ENCODE results near the gene NELFB. TPM values are rescaled to one million over a fixed set of nuclear protein-coding genes. Genes with fewer than 3 reads are reported as not detected.

The NELFB gene
- total and polyA plus RNA-seq, 2 donors (not counting 1 experiment from before 2014, with no cell fraction given) = 53.7 to 55.8 TPM

- peak overlapping the region; percentile 53 for H3K4me3 Mint-ChIP-seq
- no peak overlapping the region for H3K27ac ChIP-seq (ENCODE audit: low read length in 2 of 2)
- H3K27me3 ChIP-seq (replicated peaks in 1 of 4; ENCODE audit: control extremely low read depth in 1 of 4, control insufficient read depth in 3 of 4, insufficient read depth in 4 of 4, low read length in 3 of 4) = no peaks in the 10 kb centered on the region
- peak overlapping the region; percentile 64 for H3K4me2 ChIP-seq (replicated peaks; ENCODE audit: low read depth, low read length, poor library complexity, severe bottlenecking)
- DNase-seq (peak; percentile 57), ATAC-seq (ENCODE audit: low read depth) (no peak)
- no peak overlapping the region for H3K9ac ChIP-seq (ENCODE audit: low read length)
- intact Hi-C loops (cut with micrococcal nuclease) = no loop called here
- peaks cover 0 to 12% of the 10 kb centered on the region in 2 experiments for H3K36me3 ChIP-seq (replicated peaks in 1 of 2; ENCODE audit: control extremely low read depth in 1 of 2, control insufficient read depth in 1 of 2, extremely low read depth in 1 of 2, insufficient read depth in 2 of 2, low read length in 1 of 2)
- no peak overlapping the region for H3K27ac Mint-ChIP-seq
- H3K9me3 ChIP-seq (ENCODE audit: control extremely low read depth in 1 of 3, control insufficient read depth in 2 of 3, insufficient read depth in 1 of 3, low read length in 2 of 3) = no peaks in the 10 kb centered on the region
- H4K20me1 ChIP-seq (ENCODE audit: control insufficient read depth, insufficient read depth, low read length, poor library complexity, severe bottlenecking) = peaks cover 25% of the 10 kb centered on the region
- H3K4me1 ChIP-seq (ENCODE audit: control insufficient read depth in 2 of 2, insufficient read depth in 2 of 2, low read length in 2 of 2) = peaks cover 23 to 51% of the 10 kb centered on the region in 2 donors
- peak; percentile 47 for TF ChIP-seq CTCF (IDR thresholded peaks at IDR 0.05)
- no peak for TF ChIP-seq EZH2 (IDR thresholded peaks at IDR 0.05; ENCODE audit: borderline replicate concordance, insufficient read depth, low read depth, low read length, poor library complexity, severe bottlenecking)
- H3K9me3 Mint-ChIP-seq (ENCODE audit: insufficient read depth) = no peaks in the 10 kb centered on the region
- CTCF ChIA-PET = interaction anchor here (1.2 kb wide), 1 partner anchor 44 kb away, joined by 4 read pairs; no protein-coding TSS in a partner anchor
- H3K79me2 ChIP-seq (ENCODE audit: control insufficient read depth, insufficient read depth, low read length) = peaks cover 15% of the 10 kb centered on the region
- 48% methylated on average over 72 of the region's 85 CpGs for WGBS (ENCODE audit: insufficient coverage)
- no peak overlapping the region for H2AFZ ChIP-seq (ENCODE audit: insufficient read depth, low read depth, low read length, poor library complexity, severe bottlenecking)
- no peaks in the 10 kb centered on the region for H3K27me3 Mint-ChIP-seq
- POLR2A ChIA-PET = interaction anchor here (0.7 to 1.3 kb wide), 3 partner anchors 12 to 180 kb away, joined by 3 to 4 read pairs (median 3); partner anchors contain the start of gene TUBB4B
- H3K4me3 ChIP-seq (ENCODE audit: control extremely low read depth in 1 of 5, extremely low read depth in 1 of 5, insufficient read depth in 1 of 5, low read depth in 2 of 5, low read length in 4 of 5) = no peak overlapping the region
- H3K4me1 Mint-ChIP-seq = peaks cover 36% of the 10 kb centered on the region
Observed at GRCh38 chr9:137280474-137281344, 25.6 kb downstream of the NELFB start.

Measured in B cell (primary cell).